ENCODE results near the gene POMP. TPM values are rescaled to one million over a fixed set of nuclear protein-coding genes. Genes with fewer than 3 reads are reported as not detected.

Gene POMP
- 69.4 and 71.4 TPM in 2 replicates for total RNA-seq (2022)
- percentile 90 among the genes with signal in this experiment for Bru-seq, nascent RNA
- BruChase-seq, experiment 1, labeled RNA remaining after a 6-hour chase = percentile 81 among the genes with signal in this experiment
- BruChase-seq, experiment 2, labeled RNA remaining after a 2-hour chase = percentile 73 among the genes with signal in this experiment
- long read RNA-seq, transcript POMP-201 (6 exons, 1,330 nt) = major isoform, 606 of 1,634 reads
- long read RNA-seq, partial matches to known transcripts = 1,021 of 1,634 reads
- long read RNA-seq, other reads (novel, unspliced or antisense) = 7 of 1,634 reads

GRCh38 chr13:28658796-28659620, at the start of gene POMP:
Gene POMP, plus strand, starts transcription at chr13:28659130. Its CDS starts 55 bp downstream, at chr13:28659185.
- DNase-seq = peak; percentile 84
- CTCF ChIA-PET = interaction anchor here (1.1 kb wide), 1 partner anchor 335 kb away, joined by 3 read pairs; no protein-coding TSS in a partner anchor
- no peak for TF ChIP-seq CTCF (IDR thresholded peaks at IDR 0.05; ENCODE audit: unreplicated experiment)
- H3K36me3 Mint-ChIP-seq (ENCODE audit: insufficient read depth, unreplicated experiment) = peaks cover 31% of the 10 kb centered on the region
- H3K27ac Mint-ChIP-seq (ENCODE audit: unreplicated experiment) = peak within 1 kb of the TSS; percentile 89
- intact Hi-C loops (cut with micrococcal nuclease; ENCODE audit: unreplicated experiment) = no loop called here
- no peaks in the 10 kb centered on the region for H3K27me3 Mint-ChIP-seq (ENCODE audit: unreplicated experiment)
- H3K4me3 Mint-ChIP-seq (ENCODE audit: low read depth, unreplicated experiment) = peak within 1 kb of the TSS; percentile 81
- no TSS peak for BruUV-seq (replicated peaks)
- peaks cover 10% of the 10 kb centered on the region for H3K4me1 Mint-ChIP-seq (ENCODE audit: low read depth, unreplicated experiment)
- H3K9me3 Mint-ChIP-seq (ENCODE audit: low read depth, unreplicated experiment) = no peaks in the 10 kb centered on the region

- Mint-ChIP-seq H3K36me3 (ENCODE audit: insufficient read depth, unreplicated experiment) (no peaks in the 10 kb centered on the region), H3K9me3 (ENCODE audit: low read depth, unreplicated experiment) (no peaks in the 10 kb centered on the region), H3K4me1 (ENCODE audit: low read depth, unreplicated experiment) (no peaks in the 10 kb centered on the region), H3K27me3 (ENCODE audit: unreplicated experiment) (peaks cover 13% of the 10 kb centered on the region), H3K27ac (ENCODE audit: unreplicated experiment) (no peak overlapping the region), H3K4me3 (ENCODE audit: low read depth, unreplicated experiment) (no peak overlapping the region)
- BruUV-seq (replicated peaks) = no TSS peak
- intact Hi-C loops (cut with micrococcal nuclease; ENCODE audit: unreplicated experiment) = no loop called here
- CTCF ChIA-PET = no interaction called here
- no peak for DNase-seq
- no peak for TF ChIP-seq CTCF (IDR thresholded peaks at IDR 0.05; ENCODE audit: unreplicated experiment)
Observed at GRCh38 chr13:28609381-28609780, 49.5 kb upstream of the POMP start.

- Mint-ChIP-seq H3K9me3 (ENCODE audit: low read depth, unreplicated experiment) (no peaks in the 10 kb centered on the region), H3K4me1 (ENCODE audit: low read depth, unreplicated experiment) (no peaks in the 10 kb centered on the region), H3K4me3 (ENCODE audit: low read depth, unreplicated experiment) (no peak overlapping the region), H3K27me3 (ENCODE audit: unreplicated experiment) (peaks cover 13% of the 10 kb centered on the region), H3K27ac (ENCODE audit: unreplicated experiment) (no peak overlapping the region), H3K36me3 (ENCODE audit: insufficient read depth, unreplicated experiment) (no peaks in the 10 kb centered on the region)
- CTCF ChIA-PET = no interaction called here
- TF ChIP-seq CTCF (IDR thresholded peaks at IDR 0.05; ENCODE audit: unreplicated experiment) = no peak
- DNase-seq = no peak
- BruUV-seq (replicated peaks) = no TSS peak
- intact Hi-C loops (cut with micrococcal nuclease; ENCODE audit: unreplicated experiment) = no loop called here
Observed at GRCh38 chr13:28609926-28610325, 49.0 kb upstream of the POMP start.

GRCh38 chr13:28610996-28611395, 47.9 kb upstream of the POMP start:
- no peak for TF ChIP-seq CTCF (IDR thresholded peaks at IDR 0.05; ENCODE audit: unreplicated experiment)
- CTCF ChIA-PET = no interaction called here
- peaks cover 13% of the 10 kb centered on the region for H3K27me3 Mint-ChIP-seq (ENCODE audit: unreplicated experiment)
- H3K36me3 Mint-ChIP-seq (ENCODE audit: insufficient read depth, unreplicated experiment) = no peaks in the 10 kb centered on the region
- H3K4me1 Mint-ChIP-seq (ENCODE audit: low read depth, unreplicated experiment) = no peaks in the 10 kb centered on the region
- H3K9me3 Mint-ChIP-seq (ENCODE audit: low read depth, unreplicated experiment) = no peaks in the 10 kb centered on the region
- no peak overlapping the region for H3K27ac Mint-ChIP-seq (ENCODE audit: unreplicated experiment)
- intact Hi-C loops (cut with micrococcal nuclease; ENCODE audit: unreplicated experiment) = no loop called here
- no peak overlapping the region for H3K4me3 Mint-ChIP-seq (ENCODE audit: low read depth, unreplicated experiment)
- no TSS peak for BruUV-seq (replicated peaks)
- no peak for DNase-seq
